ENCODE measurements around the gene FABP1.

The FABP1 gene

GRCh38 chr2:88097891-88098557 lies 29.8 kb downstream of the FABP1 start:
- DNase-seq (ENCODE audit: low read depth) = no peak
- no peak overlapping the region for H3K4me3 ChIP-seq (ENCODE audit: low read length)
- TF ChIP-seq CTCF (conservative IDR thresholded peaks at IDR 0.05; ENCODE audit: low read length) = no peak

GRCh38 chr2:88097192-88097591 lies 30.7 kb downstream of the FABP1 start:
- no peak for TF ChIP-seq CTCF (conservative IDR thresholded peaks at IDR 0.05; ENCODE audit: low read length)
- DNase-seq (ENCODE audit: low read depth) = no peak
- H3K4me3 ChIP-seq (ENCODE audit: low read length) = no peak overlapping the region

- DNase-seq (ENCODE audit: low read depth) = no peak
- no peak overlapping the region for H3K4me3 ChIP-seq (ENCODE audit: low read length)
- no peak for TF ChIP-seq CTCF (conservative IDR thresholded peaks at IDR 0.05; ENCODE audit: low read length)
These were observed 31.2 kb downstream of the FABP1 start for GRCh38 chr2:88096708-88097107.

- H3K4me3 ChIP-seq (ENCODE audit: low read length) = no peak overlapping the region
- no peak for TF ChIP-seq CTCF (conservative IDR thresholded peaks at IDR 0.05; ENCODE audit: low read length)
- DNase-seq (ENCODE audit: low read depth) = no peak
These were observed 32.8 kb downstream of the FABP1 start for GRCh38 chr2:88095022-88095421.

GRCh38 chr2:88092773-88093172 lies 35.1 kb downstream of the FABP1 start:
- no peak for TF ChIP-seq CTCF (conservative IDR thresholded peaks at IDR 0.05; ENCODE audit: low read length)

GRCh38 chr2:88091943-88092342 lies 35.9 kb downstream of the FABP1 start:
- no peak overlapping the region for H3K4me3 ChIP-seq (ENCODE audit: low read length)
- no peak for TF ChIP-seq CTCF (conservative IDR thresholded peaks at IDR 0.05; ENCODE audit: low read length)
- DNase-seq (ENCODE audit: low read depth) = no peak

More at GRCh38 chr2:88092773-88093172, 35.1 kb downstream of the FABP1 start:
- DNase-seq (ENCODE audit: low read depth) = no peak
- H3K4me3 ChIP-seq (ENCODE audit: low read length) = no peak overlapping the region

- no peak overlapping the region for H3K4me3 ChIP-seq (ENCODE audit: low read length)
- no peak for TF ChIP-seq CTCF (conservative IDR thresholded peaks at IDR 0.05; ENCODE audit: low read length)
- DNase-seq (ENCODE audit: low read depth) = no peak
These were observed 37.2 kb downstream of the FABP1 start for GRCh38 chr2:88090446-88091283.
